OCI-LY1 (cell line): Measurements from ENCODE around the gene PMAIP1.

ENCODE experiments used
- H2AFZ ChIP-seq: fragments of 200-600 bp; sonication (generic), shearing (Covaris generic); 2 replicates; pipeline ENCODE4 v1.6.0; 2014; ENCODE audit warnings: antibody characterized with exemption, mild to moderate bottlenecking, low read length
- H3F3A ChIP-seq: fragments of 200-600 bp; sonication (generic), shearing (Covaris generic); 2 replicates; pipeline ENCODE4 v1.6.0; 2014; ENCODE audit warnings: mild to moderate bottlenecking, antibody characterized with exemption, low read length, moderate library complexity; ENCODE audit not compliant: insufficient read depth
- H3K27ac ChIP-seq: fragments of 200-600 bp; sonication (generic); 2 replicates; pipeline ENCODE4 v1.5.1; 2014; ENCODE audit warnings: low read length, mixed run types, mild to moderate bottlenecking, low read depth; ENCODE audit not compliant: poor library complexity, severe bottlenecking
- H3K27me3 ChIP-seq: fragments of 200-600 bp; sonication (generic); 2 replicates; pipeline ENCODE4 v1.6.0; 2014; ENCODE audit warnings: antibody characterized with exemption, mild to moderate bottlenecking, low read length, moderate library complexity; ENCODE audit not compliant: insufficient read depth
- H3K36me3 ChIP-seq: fragments of 200-600 bp; sonication (generic); 2 replicates; pipeline ENCODE4 v1.6.1; 2014; ENCODE audit warnings: mild to moderate bottlenecking, antibody characterized with exemption, low read length, moderate library complexity, mixed read lengths; ENCODE audit not compliant: insufficient read depth
- H3K4me1 ChIP-seq: fragments of 200-600 bp; sonication (generic); 2 replicates; pipeline ENCODE4 v1.5.1; 2014; ENCODE audit warnings: mild to moderate bottlenecking, low read length, moderate library complexity; ENCODE audit not compliant: insufficient read depth, severe bottlenecking
- H3K4me2 ChIP-seq: fragments of 200-600 bp; sonication (generic), shearing (Covaris generic); 2 replicates; pipeline ENCODE4 v1.6.1; 2014; ENCODE audit warnings: low read length
- H3K4me3 ChIP-seq: fragments of 200-600 bp; sonication (generic); 2 replicates; pipeline ENCODE4 v1.5.1; 2014; ENCODE audit warnings: low read length, low read depth, mild to moderate bottlenecking, mixed read lengths; ENCODE audit not compliant: poor library complexity, severe bottlenecking
- H3K79me2 ChIP-seq: fragments of 200-600 bp; shearing (Covaris generic); 2 replicates; pipeline ENCODE4 v1.6.1; 2016; ENCODE audit warnings: mixed run types, low read length, mixed read lengths; ENCODE audit not compliant: insufficient read depth
- H3K9ac ChIP-seq: fragments of 200-600 bp; sonication (generic), shearing (Covaris generic); 2 replicates; pipeline ENCODE4 v1.6.1; 2014; ENCODE audit warnings: mild to moderate bottlenecking, low read length, mixed read lengths
- H3K9me2 ChIP-seq: fragments of 200-600 bp; sonication (generic), shearing (Covaris generic); 2 replicates; pipeline ENCODE4 v1.6.1; 2014; ENCODE audit warnings: low read depth, mild to moderate bottlenecking, low read length, mixed read lengths
- H3K9me3 ChIP-seq: fragments of 200-600 bp; shearing (Covaris generic); 2 replicates; pipeline ENCODE4 v1.6.1; 2014; ENCODE audit warnings: low read length, mixed read lengths
- H4K20me1 ChIP-seq: fragments of 200-600 bp; sonication (generic), shearing (Covaris generic); 2 replicates; pipeline ENCODE4 v1.6.0; 2016; ENCODE audit warnings: mild to moderate bottlenecking, low read length; ENCODE audit not compliant: insufficient read depth
- EZH2 ChIP-seq: fragments of 200-600 bp; sonication (generic), shearing (Covaris generic); IDR thresholded peaks from 2 replicates; pipeline ENCODE4 v1.8.0; 2017; ENCODE audit warnings: borderline replicate concordance, mixed run types, mild to moderate bottlenecking, antibody characterized with exemption, low read length, moderate library complexity, mixed read lengths
- TF ChIP-seq, protein P1 (sequence below): fragments of 200-600 bp; sonication (generic), shearing (Covaris generic); IDR thresholded peaks from 2 replicates; pipeline ENCODE4 v1.5.1; 2017; ENCODE audit warnings: mild to moderate bottlenecking, antibody characterized with exemption, low read length, moderate library complexity, mixed read lengths

The PMAIP1 gene

DNA sequence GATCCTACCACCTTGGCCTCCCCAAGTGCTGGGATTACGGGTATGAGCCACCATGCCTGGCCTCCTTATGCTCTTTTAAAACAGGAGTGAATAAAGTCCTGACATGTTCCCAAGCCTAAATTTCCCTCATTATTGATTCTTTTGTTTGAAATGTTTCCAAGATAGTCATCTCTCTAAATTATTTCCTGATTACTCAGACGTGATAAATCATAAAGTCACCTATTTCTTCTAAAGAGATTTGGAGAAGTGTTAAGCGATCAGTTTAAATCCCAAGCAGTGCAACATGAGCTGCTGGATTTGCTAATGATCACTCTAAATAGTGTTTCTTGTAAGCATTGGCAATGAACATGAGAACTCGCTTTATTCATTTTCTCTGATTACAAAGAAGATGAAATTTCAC lies 51.8 kb downstream of the PMAIP1 start:
- Histone ChIP-seq H3K9me3 (no peaks in the 10 kb centered on the region), H3K9ac (no peak overlapping the region), H4K20me1 (no peaks in the 10 kb centered on the region), H3K27me3 (no peaks in the 10 kb centered on the region), H3K4me1 (peaks cover 52% of the 10 kb centered on the region), H3K9me2 (no peaks in the 10 kb centered on the region), H3K36me3 (no peaks in the 10 kb centered on the region), H3K79me2 (no peaks in the 10 kb centered on the region), H3F3A (no peaks in the 10 kb centered on the region), H2AFZ (no peak overlapping the region), H3K27ac (peak overlapping the region; percentile 62), H3K4me3 (no peak overlapping the region), H3K4me2 (no peak overlapping the region)
- TF ChIP-seq, protein P1, sequence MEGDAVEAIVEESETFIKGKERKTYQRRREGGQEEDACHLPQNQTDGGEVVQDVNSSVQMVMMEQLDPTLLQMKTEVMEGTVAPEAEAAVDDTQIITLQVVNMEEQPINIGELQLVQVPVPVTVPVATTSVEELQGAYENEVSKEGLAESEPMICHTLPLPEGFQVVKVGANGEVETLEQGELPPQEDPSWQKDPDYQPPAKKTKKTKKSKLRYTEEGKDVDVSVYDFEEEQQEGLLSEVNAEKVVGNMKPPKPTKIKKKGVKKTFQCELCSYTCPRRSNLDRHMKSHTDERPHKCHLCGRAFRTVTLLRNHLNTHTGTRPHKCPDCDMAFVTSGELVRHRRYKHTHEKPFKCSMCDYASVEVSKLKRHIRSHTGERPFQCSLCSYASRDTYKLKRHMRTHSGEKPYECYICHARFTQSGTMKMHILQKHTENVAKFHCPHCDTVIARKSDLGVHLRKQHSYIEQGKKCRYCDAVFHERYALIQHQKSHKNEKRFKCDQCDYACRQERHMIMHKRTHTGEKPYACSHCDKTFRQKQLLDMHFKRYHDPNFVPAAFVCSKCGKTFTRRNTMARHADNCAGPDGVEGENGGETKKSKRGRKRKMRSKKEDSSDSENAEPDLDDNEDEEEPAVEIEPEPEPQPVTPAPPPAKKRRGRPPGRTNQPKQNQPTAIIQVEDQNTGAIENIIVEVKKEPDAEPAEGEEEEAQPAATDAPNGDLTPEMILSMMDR = no peak
- TF ChIP-seq EZH2 = no peak

DNA sequence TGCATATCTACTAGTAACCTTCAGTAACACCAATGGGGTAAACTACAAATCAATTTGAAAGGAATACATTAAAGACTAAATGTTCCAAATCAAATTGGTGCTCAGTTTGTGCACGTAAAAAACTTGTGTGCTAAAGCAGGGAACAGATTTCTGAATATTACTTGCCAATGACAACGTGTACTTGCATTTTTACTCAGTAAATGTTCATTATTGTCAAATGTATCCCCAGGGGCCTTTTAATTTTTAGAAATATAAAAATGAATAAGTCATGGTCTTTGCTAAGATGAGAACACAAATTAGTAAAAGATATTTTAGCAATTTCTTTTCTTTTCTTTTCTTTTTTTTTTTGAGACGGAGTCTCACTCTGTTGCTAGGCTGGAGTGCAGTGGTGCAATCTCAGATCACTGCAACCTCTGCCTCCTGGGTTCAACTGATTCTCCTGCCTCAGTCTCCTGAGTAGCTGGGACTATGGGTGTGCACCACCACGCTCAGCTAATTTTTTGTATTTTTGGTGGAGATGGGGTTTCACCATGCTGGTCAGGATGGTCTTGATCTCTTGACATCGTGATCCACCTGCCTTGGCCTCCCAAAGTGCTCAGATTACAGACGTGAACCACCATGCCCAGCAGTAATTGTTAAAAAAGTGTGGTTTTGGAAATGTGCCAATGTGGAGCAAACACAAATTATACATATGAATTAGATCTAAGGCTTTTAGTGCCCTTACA lies 52.6 kb downstream of the PMAIP1 start:
- TF ChIP-seq, protein P1 = no peak
- TF ChIP-seq EZH2 = no peak
- Histone ChIP-seq H3K9ac (no peak overlapping the region), H3K27me3 (no peaks in the 10 kb centered on the region), H3F3A (no peaks in the 10 kb centered on the region), H2AFZ (no peak overlapping the region), H3K9me2 (no peaks in the 10 kb centered on the region), H3K4me2 (no peak overlapping the region), H3K4me3 (no peak overlapping the region), H3K27ac (peak overlapping the region; percentile 91), H3K9me3 (no peaks in the 10 kb centered on the region), H3K4me1 (peaks cover 60% of the 10 kb centered on the region), H3K36me3 (no peaks in the 10 kb centered on the region), H4K20me1 (no peaks in the 10 kb centered on the region), H3K79me2 (no peaks in the 10 kb centered on the region)
